C4-2B (cell line): ENCODE data around the gene UGT1A9.

Experiments used
- H3K27ac ChIP-seq: fragments of 450-650 bp; 2 replicates; pipeline ENCODE4 v1.5.1; 2017
- ZFX ChIP-seq: fragments of 450-650 bp; IDR thresholded peaks from 2 replicates; pipeline ENCODE4 v1.6.1; 2017
- TF ChIP-seq, protein P1 (sequence below): fragments of 450-650 bp; conservative IDR thresholded peaks from 2 replicates; pipeline ENCODE4 v1.5.1; 2017; ENCODE audit warnings: mild to moderate bottlenecking

The UGT1A9 gene

GRCh38 chr2:233800208-233800607 is 128.5 kb downstream of the UGT1A9 start:
- TF ChIP-seq, protein P1, sequence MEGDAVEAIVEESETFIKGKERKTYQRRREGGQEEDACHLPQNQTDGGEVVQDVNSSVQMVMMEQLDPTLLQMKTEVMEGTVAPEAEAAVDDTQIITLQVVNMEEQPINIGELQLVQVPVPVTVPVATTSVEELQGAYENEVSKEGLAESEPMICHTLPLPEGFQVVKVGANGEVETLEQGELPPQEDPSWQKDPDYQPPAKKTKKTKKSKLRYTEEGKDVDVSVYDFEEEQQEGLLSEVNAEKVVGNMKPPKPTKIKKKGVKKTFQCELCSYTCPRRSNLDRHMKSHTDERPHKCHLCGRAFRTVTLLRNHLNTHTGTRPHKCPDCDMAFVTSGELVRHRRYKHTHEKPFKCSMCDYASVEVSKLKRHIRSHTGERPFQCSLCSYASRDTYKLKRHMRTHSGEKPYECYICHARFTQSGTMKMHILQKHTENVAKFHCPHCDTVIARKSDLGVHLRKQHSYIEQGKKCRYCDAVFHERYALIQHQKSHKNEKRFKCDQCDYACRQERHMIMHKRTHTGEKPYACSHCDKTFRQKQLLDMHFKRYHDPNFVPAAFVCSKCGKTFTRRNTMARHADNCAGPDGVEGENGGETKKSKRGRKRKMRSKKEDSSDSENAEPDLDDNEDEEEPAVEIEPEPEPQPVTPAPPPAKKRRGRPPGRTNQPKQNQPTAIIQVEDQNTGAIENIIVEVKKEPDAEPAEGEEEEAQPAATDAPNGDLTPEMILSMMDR = no peak
- no peak for TF ChIP-seq ZFX
- H3K27ac ChIP-seq = no peak overlapping the region

GRCh38 chr2:233801357-233802131 is 129.8 kb downstream of the UGT1A9 start:
- TF ChIP-seq, protein P1 = no peak
- no peak for TF ChIP-seq ZFX
- H3K27ac ChIP-seq = no peak overlapping the region

GRCh38 chr2:233802132-233802815 is 130.6 kb downstream of the UGT1A9 start:
- H3K27ac ChIP-seq = no peak overlapping the region
- TF ChIP-seq, protein P1 = no peak
- no peak for TF ChIP-seq ZFX

GRCh38 chr2:233803292-233803911 is 131.7 kb downstream of the UGT1A9 start:
- H3K27ac ChIP-seq = no peak overlapping the region

DNA sequence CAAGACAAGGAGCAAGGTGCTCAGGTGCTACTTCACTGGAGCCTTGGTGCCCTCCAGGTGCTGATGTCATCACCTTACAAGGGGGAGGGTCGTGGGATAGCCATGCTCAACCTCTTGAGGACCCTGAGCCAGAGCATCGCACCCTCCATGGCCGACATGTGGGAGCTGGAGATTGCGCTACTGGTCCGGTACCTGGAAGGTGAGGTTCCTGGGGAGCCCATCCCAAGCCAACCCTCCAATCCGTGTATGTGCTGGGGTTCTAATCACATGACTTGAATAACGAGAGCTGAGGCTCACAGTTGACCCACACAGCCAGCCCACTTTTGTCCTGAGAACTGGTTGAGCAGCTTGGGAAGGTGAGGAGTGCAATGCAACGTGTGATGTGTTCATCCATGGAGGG is 132.3 kb downstream of the UGT1A9 start:
- H3K27ac ChIP-seq = no peak overlapping the region
- TF ChIP-seq, protein P1 = no peak
- TF ChIP-seq ZFX = no peak

More at GRCh38 chr2:233803292-233803911, 131.7 kb downstream of the UGT1A9 start:
- TF ChIP-seq, protein P1 = no peak
- TF ChIP-seq ZFX = no peak

DNA sequence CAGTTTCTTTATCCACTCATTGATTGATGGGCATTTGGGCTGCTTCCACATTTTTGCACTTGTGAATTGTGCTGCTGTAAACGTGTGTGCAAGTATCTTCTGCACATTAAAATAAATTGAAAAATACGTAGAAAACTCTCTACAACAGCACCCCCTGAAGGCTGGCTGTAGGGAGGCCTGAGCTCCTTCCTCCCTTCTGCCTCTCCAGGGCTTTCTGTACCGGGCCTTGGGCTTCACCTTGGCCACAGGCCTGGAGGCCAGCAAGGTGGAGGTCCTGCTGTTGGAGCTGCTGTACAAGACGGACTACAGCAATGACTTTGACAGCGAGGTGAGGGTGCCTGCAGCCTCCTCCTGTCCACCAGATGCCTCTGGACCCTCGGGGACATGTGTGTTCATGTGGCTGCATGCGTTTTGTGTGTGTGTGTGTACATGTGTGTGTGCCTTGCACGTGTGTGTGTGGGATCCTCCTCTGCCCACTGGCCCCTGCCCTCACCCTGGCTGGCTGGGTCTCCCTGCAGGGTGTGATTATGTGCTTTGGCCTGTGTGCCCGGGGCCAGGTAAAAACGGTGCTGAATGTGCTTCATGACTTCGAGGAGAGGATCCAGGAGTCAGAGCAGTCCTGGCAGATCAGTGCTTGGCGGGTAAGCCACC is 135.6 kb downstream of the UGT1A9 start:
- H3K27ac ChIP-seq = no peak overlapping the region
- TF ChIP-seq, protein P1 = no peak; the same call in 1 of the 2 replicates
- TF ChIP-seq ZFX = no peak
